Stimulated activated CD8-positive, alpha-beta memory T cell treated with anti-CD3 and anti-CD28 coated beads, Interleukin-4, amount 100 ng/mL, for 1 hour (primary cell): Measurements from ENCODE around the gene PAM16.

ENCODE experiments used
- DNase-seq, 2 donors: peaks; one replicate each; pipeline ENCODE4 v3.0.0-alpha.2; 2020; ENCODE audit warnings: low read depth in 2 of 2, low spot score in 1 of 2

The PAM16 gene

DNA sequence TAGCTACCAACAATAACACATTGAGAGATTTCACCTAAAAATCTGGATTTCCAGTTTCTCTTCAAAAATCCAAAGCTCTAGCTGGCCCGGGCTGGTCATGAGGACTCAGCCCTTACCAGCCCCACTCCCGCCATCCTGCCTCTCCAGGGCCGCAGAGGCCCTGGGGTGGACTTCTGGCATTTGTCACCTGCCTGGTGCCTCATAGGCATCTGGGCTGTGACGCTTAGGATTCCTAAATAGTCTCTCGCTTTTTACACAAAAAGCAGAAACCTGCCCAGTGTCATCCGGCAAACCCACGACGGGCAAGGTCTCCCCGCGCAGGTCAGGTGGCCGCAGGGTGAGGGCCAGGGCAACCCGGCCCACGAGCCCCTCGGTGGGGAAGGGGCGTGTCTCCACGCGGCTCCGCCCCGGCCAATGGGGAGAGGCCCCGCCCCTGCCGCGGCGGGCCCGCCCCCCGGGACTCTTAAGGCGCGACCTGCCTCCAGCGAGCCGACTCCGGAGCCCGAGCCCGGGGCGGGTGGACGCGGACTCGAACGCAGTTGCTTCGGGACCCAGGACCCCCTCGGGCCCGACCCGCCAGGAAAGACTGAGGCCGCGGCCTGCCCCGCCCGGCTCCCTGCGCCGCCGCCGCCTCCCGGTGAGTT, 20.4 kb upstream of the PAM16 start, which contains the start of gene VASN:
TSS of gene VASN (plus strand) at position 492 of the 644 bp plus-strand sequence. CDS start 9,030 bp downstream, outside the sequence.
- DNase-seq = peak; percentile 36 to 48

DNA sequence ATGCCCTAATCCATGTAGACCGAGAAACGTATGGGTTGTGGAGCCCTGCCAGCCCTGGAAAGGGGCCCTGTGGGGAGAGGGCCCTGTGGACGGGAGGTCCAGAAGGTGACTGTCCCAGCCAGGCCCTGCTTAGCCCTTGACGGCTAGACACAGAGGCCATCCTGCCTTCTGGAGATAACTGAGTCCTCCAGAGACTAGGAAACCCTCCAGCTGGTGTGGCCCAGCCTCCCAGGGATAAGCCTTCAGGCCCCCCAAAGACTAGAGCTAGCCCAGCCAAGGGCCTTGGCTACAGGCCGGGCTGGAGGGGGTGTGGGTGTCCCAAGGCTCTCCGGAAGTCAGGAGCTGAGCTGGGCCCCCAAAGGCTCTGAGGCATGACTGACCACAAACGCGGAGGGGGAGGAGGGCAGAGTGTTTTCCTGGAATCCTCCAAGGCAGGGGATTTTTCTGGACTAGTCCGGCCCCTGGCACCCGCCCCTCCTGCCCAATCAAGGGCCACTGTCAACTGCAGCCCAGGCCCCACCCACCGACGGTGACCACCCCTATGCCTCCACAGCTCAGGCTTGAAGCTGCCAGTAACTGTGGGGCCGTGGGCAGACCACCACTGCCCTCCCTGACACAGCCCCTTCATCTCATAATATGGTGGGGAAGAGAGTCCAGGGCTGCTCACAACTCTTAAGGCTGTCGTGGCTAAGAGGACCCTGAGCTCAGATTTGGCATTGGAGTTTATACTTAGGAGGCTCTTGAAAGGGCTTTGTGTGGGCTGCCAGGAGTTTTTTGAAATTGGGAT, 19.6 kb upstream of the PAM16 start:
- no peak for DNase-seq

DNA sequence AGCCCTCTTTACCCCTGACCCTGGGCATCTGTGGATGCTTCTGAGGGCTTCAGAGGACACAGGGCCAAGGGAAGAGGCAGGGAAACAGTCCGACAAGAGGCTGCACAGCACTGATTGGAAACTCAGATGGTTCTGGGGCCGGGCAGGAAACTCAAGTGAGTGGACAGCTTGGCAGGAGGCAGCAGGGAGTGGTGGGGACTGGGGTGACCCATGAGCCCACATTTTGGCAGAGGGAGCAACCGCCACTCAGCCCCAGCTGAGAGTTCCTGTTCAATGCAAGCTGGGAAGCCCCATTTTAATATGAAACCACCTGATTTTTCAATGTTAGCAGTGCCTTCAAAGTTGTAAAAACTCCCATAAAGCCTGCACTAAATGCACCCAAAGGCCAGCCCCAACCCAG, 19.0 kb upstream of the PAM16 start:
- DNase-seq = no peak

DNA sequence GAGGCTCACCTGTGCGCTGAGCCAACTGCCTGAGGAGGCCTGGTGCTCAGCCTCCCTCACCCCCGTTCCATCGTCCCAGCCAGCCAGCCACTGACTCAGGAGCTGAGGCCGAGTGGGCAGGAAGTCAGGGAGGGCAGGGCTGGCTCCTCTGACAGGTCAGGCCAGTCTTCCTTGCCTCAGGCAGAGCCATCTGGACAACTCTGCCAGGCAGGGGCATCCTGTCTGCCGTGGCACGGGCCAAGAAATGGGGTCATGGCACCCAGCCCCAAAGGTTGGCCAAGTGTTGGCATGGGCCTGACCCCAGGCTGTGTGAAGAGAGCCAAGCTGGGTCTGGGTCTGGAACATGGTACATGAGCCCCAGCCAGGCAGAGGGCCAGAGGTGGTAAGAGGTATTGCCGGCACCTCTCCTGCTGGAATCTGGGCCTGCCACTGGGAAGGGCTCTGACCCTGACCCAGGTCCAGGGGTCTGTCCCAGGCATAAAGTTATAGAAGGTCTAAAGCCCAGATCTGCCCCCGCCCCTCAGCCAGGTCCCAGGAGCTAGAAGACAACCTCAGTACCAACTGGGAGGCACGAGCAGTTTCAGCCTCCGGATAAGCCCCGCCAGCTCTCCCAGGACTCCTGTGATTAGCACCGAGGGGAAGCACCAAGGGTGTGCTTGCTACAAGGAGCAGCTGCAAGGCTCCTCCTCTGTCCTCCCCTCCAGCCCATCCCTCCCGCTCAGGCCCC, 18.0 kb upstream of the PAM16 start:
- DNase-seq = no peak

DNA sequence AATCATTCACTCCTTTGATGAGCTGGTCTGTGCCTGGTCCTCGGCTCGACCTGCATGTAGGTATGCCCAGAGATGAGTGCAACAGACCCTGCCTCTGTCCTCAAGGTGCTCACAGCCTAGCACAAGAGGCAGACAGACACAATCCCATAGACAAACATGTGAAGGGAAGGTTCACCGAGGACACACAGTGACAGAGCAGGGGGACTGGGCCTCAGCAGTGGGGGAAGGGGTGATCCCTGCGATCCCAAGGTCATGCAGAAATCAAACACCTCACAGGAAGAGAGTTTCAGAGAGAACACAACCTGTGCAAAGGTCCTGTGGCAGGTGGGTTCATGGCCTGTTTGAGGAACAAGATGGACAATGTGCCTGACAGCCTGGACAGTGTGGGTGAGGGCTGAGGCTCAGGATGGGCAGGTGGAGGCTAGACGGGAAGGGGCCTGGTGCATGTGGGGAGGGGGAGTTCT, 16.3 kb upstream of the PAM16 start:
- no peak for DNase-seq

DNA sequence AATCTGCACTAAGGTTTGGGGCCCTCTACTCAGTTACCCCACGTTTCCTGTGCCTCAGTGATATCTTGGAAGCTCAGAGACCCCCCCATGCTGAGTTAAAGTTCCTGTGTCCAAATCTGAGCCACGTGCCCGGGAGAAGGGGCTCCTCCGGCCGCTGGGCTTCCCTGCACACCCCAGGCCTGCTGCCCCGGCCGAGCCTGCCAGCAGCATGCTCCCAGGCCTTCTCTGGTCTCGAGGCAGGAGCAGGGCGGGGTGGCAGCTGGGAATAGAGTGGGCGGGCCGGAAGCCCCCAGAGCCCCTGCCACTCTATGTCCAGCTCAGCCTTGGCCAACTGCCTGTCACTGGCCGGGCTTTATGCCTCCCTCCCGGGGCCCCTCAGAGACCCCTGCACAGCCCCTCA, 14.9 kb upstream of the PAM16 start:
- DNase-seq = no peak

DNA sequence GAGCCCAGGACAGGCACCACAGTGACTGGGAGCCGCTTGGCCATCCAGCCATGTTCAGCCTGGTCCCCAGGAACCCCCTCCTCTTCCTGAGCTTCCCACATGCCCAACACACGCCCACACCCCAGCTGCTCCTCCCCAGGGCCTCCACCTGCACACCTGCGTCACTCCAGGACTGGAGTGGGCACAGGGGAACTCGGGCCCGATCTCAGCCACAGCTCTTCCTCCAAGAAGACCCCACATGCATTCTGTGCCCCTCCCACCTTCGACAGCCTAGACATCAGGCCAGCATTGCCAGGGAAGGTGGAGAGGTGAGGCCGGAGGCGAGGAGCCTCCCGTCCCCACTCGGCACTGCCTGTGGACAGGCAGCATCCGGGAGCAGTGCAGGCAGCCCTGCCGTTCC, 14.5 kb upstream of the PAM16 start:
- no peak for DNase-seq

DNA sequence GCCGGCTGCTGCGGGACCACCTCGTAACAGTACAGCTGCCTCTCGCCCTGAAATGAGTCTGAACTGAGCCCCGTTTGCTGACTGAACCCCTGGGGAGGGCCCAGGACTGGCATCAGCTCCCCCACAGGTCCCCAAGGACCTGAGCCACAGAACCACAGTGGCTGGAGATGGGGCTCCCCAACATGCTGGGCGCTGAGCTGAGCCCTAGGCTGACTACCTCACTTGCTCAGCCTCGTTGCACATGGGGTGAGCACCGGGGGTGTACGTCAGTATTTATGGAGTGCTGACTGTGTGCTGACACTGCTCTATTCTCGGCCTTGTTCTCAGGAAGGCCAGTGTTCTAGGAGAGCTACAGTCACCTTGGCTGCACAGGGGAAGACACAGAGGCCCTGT, 13.9 kb upstream of the PAM16 start:
- no peak for DNase-seq

DNA sequence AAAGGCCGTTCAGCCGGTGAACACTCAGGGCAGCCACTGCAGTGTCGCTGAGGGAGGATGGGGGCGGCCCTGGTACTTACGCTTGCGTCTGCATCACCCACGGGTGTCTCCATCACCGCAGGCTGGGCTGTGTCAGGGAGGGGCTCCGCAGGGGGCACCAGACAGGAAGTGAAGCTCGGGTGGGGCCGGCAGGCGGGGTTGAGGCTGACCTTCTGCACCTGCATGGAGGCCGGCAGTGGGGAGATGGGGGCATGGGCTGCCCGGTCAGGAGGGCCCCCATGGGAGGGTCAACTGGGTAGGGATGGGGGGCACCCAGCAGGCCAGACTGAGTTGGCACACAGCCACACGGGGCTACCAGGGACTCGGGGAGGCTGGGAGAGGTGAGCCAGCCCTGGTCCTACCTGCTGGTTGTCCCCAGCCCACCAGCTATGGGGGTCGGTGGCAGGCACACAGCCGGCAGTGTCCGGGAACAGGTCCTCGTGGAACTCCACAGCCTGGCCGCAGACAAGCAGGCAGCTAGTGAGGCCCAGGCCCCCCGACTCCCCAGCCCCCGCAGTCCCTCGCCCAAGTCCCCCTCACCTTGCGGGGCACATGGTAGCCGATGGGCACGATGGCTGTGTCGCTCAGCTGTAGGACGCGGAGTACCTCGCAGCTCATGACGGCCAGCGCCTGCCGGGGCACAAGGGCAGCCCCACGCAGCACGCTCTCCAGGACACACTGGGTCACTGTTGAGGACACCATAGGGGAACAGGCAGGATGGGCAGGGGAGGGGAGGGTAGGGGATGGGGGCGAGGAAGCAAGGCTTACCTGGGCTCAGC, 13.3 kb upstream of the PAM16 start:
- no peak for DNase-seq

DNA sequence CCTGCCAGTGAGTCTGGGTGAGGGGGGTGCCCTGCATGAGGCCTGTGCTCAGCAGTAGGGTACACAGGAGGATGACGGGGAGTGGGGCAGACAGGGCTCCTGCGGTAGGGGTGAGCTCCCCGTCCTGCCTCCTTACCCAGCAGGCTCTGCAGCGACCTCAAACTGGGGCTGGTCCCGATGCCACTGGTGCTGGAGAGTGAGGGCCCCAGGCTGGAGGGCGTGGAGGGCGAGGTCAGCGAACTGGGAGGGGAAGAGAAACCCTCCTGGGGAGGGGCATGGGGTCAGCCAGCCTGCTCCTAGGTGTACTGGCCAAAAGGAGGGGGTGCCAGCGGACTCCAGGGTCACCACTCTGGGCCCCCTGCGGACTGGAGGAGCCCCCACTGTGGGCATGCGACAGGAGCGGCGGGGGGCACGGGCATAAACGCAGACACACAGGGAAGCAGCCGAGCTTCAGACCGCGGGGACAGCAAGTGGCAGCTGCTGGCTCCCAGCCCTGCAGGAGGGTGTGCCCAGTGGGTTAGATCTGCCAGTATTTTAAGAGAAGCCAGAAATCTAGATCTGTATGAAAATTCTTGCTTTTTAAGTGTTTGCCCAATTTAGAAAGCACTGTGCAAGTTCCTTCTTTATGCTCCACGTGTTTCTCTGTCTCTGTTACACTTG, 11.5 kb upstream of the PAM16 start:
- DNase-seq = no peak

DNA sequence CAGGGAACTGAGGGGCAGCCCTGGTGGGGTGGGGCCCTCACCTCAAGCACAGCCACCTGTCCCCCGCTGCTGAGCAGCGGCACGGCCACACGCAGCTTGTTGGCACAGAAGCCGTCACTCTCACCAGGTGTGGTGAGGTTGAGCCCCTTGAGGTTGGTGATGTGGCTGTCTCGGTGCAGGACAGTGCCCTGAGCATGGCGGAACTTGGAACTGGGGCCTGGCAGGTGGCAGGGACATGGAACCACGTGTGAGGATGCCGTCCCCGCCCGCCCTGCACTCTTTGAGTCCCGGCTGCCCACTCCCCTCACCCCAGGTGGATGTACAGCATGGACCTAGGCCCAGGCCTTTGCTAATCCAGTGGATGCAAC, 10.8 kb upstream of the PAM16 start:
- no peak for DNase-seq

DNA sequence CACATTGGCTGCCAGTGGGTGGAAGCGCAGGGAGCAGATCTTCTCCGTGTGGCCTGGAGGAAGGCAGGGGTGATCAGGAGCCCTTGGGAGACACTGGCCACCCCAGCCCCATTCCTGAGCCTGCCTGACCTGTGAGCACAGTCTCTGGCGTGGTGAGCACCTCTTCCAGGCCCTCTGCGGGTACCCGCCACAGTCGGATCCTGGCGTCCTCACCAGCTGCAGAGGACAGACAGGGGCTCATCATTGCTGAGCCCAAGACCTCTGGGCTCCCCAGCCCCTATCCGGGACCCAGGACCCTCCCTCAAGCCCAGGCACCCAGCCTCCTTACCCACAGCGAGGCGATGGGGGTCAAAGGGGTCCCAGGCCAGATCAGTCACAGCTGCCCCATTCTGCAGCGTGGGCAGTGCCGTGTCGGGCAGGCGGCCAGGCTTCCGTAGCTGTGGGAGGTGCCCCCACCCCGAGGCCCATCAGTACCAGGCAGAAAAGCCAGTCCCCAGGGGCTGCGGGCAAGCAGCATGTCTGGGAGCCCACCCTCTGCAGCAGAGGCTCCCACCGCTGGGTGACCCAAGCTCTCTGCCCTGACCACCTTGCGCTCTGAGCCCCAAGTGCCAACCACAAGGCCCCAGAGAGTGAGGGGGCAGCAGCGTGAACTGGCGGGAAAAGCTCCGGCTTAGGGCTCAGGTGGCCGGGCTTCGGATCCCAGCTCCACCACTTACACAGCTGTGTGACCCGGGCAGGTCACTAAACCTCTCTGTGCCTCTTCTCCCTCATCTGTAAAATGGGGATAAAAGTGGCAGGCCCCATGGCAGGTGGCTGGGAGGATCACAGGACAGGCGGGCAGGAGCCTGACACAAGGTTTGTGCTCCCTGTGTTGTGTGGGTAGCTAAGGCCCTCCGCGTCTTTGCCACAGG, 10.2 kb upstream of the PAM16 start:
- no peak for DNase-seq

DNA sequence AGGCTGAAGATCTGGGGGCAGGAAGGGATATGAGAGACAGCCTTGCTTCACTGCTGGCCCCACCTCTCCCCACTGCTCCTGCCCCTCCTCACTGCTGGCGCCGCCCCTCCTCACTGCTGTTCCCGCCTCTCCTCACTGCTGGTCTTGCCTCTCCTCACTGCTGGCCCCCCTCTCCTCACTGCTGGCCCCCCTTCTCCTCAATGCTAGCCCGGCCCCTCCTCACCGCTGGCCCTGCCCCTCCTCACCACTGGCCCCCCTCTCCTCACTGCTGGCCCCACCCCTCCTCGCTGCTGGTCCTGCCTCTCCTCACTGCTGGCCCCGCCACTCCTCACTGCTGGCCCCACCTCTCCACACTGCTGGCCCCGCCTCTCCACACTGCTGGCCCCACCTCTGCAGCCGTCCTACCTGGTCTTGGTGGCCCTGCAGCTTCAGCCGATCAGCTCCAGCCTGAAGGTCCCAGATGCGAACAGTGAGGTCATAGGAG, 9.5 kb upstream of the PAM16 start:
- DNase-seq = no peak

DNA sequence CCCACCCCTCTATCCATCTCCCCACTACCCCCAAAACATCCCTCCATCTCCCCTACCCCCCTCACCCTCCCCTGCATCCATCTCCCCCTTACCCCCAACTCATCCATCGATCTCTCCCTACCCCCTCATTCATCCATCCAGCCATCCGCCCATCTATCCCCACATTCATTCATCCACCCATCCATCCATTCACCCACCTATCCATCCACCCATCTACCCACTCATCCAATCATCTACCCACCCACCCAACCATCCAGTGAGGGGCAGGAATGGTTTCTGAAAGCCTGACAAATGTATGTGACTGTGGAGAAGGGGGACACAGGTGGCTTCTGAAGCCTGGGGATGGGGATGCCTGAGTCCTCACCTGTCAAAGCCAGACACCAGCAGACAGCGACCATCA, 8.8 kb upstream of the PAM16 start:
- DNase-seq = no peak

DNA sequence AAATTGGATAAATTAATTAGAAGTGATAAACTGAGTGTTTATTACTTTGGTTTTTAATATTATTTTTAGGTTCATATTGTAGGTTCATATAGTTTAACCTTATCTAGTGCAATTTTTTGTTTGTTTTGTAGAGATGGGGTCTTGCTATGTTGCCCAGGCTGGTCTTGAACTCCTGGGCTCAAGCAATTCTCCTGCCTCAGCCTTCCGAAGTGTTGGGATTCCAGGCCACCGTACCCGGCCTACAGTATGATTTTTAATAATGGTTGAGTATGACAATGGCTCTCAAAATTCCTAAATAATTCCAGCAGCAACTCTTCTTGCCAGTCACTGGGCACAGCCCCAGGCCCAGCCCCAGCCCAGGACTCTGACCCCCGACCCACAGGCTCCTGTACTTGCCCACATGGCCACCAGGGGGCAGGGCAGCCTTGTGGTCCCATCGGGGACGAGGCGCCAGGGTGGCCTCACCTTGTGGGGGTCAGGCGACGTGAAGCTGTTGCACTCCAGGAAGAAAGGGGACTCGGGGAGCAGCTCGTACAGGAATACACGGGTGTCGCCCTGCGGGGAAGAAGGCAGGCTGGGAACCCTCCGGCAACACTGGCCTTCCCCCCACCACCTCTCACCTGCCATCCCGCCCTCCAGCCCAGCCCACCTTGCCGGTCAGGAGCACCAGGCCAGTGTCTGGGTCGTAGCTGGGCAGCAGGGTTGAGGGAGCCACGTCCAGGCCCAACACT, 7.9 kb upstream of the PAM16 start:
- peak; percentile 39 for DNase-seq

DNA sequence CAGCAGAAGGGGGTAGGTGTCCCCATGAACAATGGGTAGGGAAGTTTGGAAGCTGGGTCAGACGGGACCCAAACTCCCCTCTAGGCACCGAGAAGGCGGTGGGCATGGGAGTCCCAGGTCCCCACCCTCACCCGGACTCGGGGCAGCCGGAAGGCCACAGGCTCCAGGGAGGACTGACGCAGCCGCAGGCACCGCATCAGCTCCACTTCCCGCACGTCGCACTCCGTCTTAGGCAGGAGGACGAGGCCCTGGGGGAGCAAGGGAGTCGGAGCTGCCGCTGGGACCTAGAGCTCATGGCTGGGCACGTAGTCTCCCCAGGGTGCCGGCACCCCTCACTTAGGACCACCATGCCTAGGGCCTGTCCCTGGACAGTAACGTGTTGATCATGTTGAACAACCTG, 7.1 kb upstream of the PAM16 start:
- DNase-seq = no peak

DNA sequence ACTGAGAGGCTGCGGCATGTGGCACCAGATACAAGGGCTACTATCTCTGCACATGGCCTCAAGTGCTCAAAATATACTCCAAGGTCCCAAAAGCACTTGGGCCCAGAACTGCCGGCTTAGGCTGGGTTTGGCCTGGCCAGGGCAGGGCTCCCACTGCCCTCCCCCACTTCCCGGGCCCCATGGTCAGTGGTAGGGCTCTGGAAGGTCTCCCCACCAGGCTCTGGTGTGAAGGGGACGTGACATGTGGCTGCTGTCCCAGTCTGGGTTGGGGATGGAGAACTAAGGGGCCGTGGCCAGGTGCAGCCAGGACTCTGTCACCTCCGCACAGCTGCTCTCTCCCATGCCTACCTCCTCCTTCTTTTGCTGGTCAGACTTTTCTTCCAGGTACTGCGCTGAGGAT, 5.7 kb upstream of the PAM16 start:
- DNase-seq = no peak

DNA sequence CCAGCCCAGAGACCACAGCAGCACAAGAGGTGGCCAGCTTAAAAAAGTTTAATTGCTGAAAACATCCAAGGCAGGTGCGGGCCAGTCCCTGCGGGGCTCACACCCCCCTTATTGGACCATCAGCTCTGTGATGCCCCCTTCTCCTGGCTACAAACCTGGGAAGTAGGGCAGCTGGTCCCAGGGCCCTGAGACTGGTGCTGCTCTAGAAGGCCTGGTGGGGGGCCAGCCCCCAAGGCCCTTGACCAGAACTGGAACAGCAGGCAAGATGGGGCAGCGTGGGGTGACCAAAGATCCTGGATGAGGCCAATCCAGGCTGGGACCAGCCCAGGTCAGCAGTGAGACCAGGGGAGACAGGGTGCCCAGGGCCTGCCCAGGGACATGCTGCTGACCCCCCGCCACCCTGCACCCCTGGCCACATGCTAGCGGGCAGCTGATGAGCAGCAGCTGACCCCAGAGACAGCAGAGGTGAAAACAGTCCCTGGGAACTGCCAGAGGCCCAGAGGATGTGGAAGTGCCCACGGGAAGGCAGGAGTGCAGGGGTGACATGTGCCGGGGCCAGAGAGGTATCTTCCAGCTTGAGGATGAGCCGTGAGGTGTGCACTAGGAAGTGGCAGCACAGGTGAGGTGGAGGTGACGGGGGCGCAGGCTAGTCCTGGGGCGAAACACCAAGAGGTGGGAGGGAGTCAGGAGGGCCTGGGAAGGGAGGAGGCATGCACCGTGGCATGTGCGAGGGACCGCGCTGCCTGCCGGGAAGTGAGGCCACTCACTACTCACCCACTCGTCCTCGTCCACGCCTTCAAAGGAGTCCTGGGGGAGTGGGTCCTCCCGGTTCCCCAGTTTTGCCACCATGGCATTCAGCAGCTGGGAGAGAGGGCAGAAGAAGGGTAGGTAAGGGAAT, 3.6 kb upstream of the PAM16 start:
- DNase-seq = no peak
